Thyroid gland (tissue), 4 donors: ENCODE measurements around the gene DDR1. TPM values are rescaled to one million over a fixed set of nuclear protein-coding genes. Genes with fewer than 3 reads are reported as not detected.

Experiments
- microRNA-seq: library from miRNA; unstranded; fragments of <30 nt; microRNA quantifications from one replicate; pipeline ENCODE4, GENCODE V29; 2016
- small RNA-seq: library from RNA; depleted of rRNA; stranded (forward); fragments of <200 nt; gene quantifications from one replicate; pipeline ENCODE3, GENCODE V24; 2016
- total RNA-seq, 4 donors: library from RNA; depleted of rRNA; stranded (reverse); fragments of >200 nt; gene quantifications; one replicate each; pipeline ENCODE4 v1.2.3, GENCODE V29; 2016

The DDR1 gene
- total RNA-seq, 4 donors from 2014 or later = 93.4 to 207 (median 131) TPM

Small RNA genes lying within 50 kb of the gene (microRNA-seq; reads per million reads assigned to microRNA genes)
- gene MIR4640 = not detected

Small RNA genes lying within 50 kb of the gene (small RNA-seq; reads per million reads assigned to genes)
- gene RF00019 = not detected

Other genes with a start within 250 kb of the DDR1 start
- 10 to 100 TPM; 13.4 to 31.7 (median 23.8) TPM for gene C6orf136, start 237.4 kb upstream of the DDR1 start, total RNA-seq
- 10 to 100 TPM; 25.6 to 38.8 (median 28.2) TPM for gene DHX16, start 211.5 kb upstream of the DDR1 start, total RNA-seq
- 10 to 100 TPM; 14.2 to 35.1 (median 15.2) TPM for gene PPP1R18, start 197.9 kb upstream of the DDR1 start, total RNA-seq
- gene NRM, start 193.5 kb upstream of the DDR1 start, total RNA-seq = 1 to 10 TPM; 3.5 to 8.3 (median 5.7) TPM
- 10 to 100 TPM; 15.3 to 27.2 (median 20.2) TPM for gene MDC1, start 167.2 kb upstream of the DDR1 start, total RNA-seq
- gene TUBB, start 164.2 kb upstream of the DDR1 start, total RNA-seq = 100 to 1,000 TPM; 162 to 441 (median 269) TPM
- 100 to 1,000 TPM; 134 to 160 (median 144) TPM for gene FLOT1, start 141.8 kb upstream of the DDR1 start, total RNA-seq
- gene IER3, start 140.0 kb upstream of the DDR1 start, total RNA-seq = 10 to 100 TPM in 2 of 4 donors, 1 to 10 TPM in 2; 9.3 to 19.1 (median 13.6) TPM
- 10 to 100 TPM in 3 of 4 donors, 1 to 10 TPM in 1; 9.5 to 34.4 (median 18.2) TPM for gene GTF2H4, start 23.7 kb downstream of the DDR1 start, total RNA-seq
- 10 to 100 TPM; 17.3 to 36.4 (median 30.6) TPM for gene VARS2, start 29.7 kb downstream of the DDR1 start, total RNA-seq
- 1 to 10 TPM in 1 of 4 donors, not detected in 3; 3.5 TPM for gene SFTA2, start 47.7 kb downstream of the DDR1 start, total RNA-seq
- gene MUCL3, start 56.5 kb downstream of the DDR1 start, total RNA-seq = not detected
- not detected for gene MUC21, start 99.2 kb downstream of the DDR1 start, total RNA-seq
- gene MUC22, start 126.0 kb downstream of the DDR1 start, total RNA-seq = not detected
- gene C6orf15, start 228.1 kb downstream of the DDR1 start, total RNA-seq = not detected
- 1 to 10 TPM; 1.6 to 3.8 (median 2.4) TPM for gene PSORS1C1, start 230.3 kb downstream of the DDR1 start, total RNA-seq
- gene CDSN, start 235.9 kb downstream of the DDR1 start, total RNA-seq = under 1 TPM in 1 of 4 donors, not detected in 3; 0.34 TPM